MM.1S (cell line): ENCODE data around the gene ZC3H4.

Experiments
- CTCF ChIP-seq: fragments of 300-600 bp; sonication (generic); IDR thresholded peaks from 2 replicates; pipeline ENCODE4 v1.5.1; 2016; ENCODE audit warnings: antibody characterized with exemption, low read length, mixed read lengths
- EZH2phosphoT487 ChIP-seq: fragments of 300-600 bp; sonication (generic); IDR thresholded peaks from 2 replicates; pipeline ENCODE4 v1.6.1; 2018; ENCODE audit warnings: antibody characterized with exemption, low read length

- TF ChIP-seq CTCF (no peak; the same call in 1 of the 2 replicates), EZH2phosphoT487 (no peak)
These were observed 77.4 kb downstream of the ZC3H4 start for GRCh38 chr19:47036097-47036651.
